K562 (cell line): ENCODE measurements around the gene RNASEH1. TPM values are rescaled to one million over a fixed set of nuclear protein-coding genes. Genes with fewer than 3 reads are reported as not detected.

Experiments used
- CEBPB ChIP-seq: fragments of 450-650 bp; IDR thresholded peaks from 2 replicates; pipeline ENCODE4 v1.6.1; 2016; ENCODE audit warnings: missing genetic modification characterization, missing compliant biosample characterization
- CTCF ChIP-seq, 3 experiments: IDR thresholded peaks in 2 of 3; conservative IDR thresholded peaks in 1 of 3; 2 replicates each; pipeline ENCODE4 v1.5.1; 2011 to 2012; ENCODE audit warnings: low read length in 3 of 3, mild to moderate bottlenecking in 3 of 3, control low read depth in 2 of 3, improper control_type of control experiment in 1 of 3, inconsistent platforms in 1 of 3, low read depth in 1 of 3, mixed read lengths in 1 of 3, moderate library complexity in 1 of 3; ENCODE audit not compliant: insufficient read depth in 2 of 3
- CXXC5 ChIP-seq: fragments of 250-450 bp; sonication (Bioruptor Pico); IDR thresholded peaks from 2 replicates; pipeline ENCODE4 v1.8.0; 2022; ENCODE audit warnings: inconsistent platforms, mild to moderate bottlenecking, moderate library complexity
- NFATC3 ChIP-seq: fragments of 450-650 bp; IDR thresholded peaks from 2 replicates; pipeline ENCODE4 v1.6.1; 2017; ENCODE audit warnings: mild to moderate bottlenecking
- TEAD4 ChIP-seq, 2 experiments: sonication (generic) in 1 of 2; formaldehyde crosslinking in 1 of 2; IDR thresholded peaks; 2 replicates each; pipeline versions ENCODE4 v1.6.1 to v1.8.0; 2012 to 2022; ENCODE audit warnings: borderline replicate concordance in 1 of 2, inconsistent platforms in 1 of 2, low read length in 1 of 2, mild to moderate bottlenecking in 1 of 2, missing genetic modification reagents in 1 of 2
- ZNF766 ChIP-seq: fragments of 200-800 bp; sonication (Bioruptor generic); conservative IDR thresholded peaks from 2 replicates; pipeline ENCODE4 v1.6.1; 2016; ENCODE audit warnings: missing genetic modification characterization, missing compliant biosample characterization
- polyA plus RNA-seq, 8 experiments: library from polyadenylated mRNA; depleted of rRNA in 4 of 8; stranded (reverse) in 5 of 8; unstranded in 3 of 8; fragments of >200 nt; fragmentation: Nextera tagmentation in 2 of 8; fragmentation: Illumina TruSeq in 1 of 8; extraction: Ambion mirVana in 2 of 8; extraction: Trizol in 1 of 8; gene quantifications; 2 replicates each; pipeline versions ENCODE4 v1.2.1 to v1.2.3, GENCODE V29; 2011 to 2014; ENCODE audit warnings: inconsistent platforms in 1 of 8, missing spikeins in 1 of 8
- total RNA-seq, 7 experiments: library from RNA; depleted of rRNA in 6 of 7; stranded (reverse); fragments of >200 nt in 6 of 7; fragmentation: Illumina TruSeq in 2 of 7; extraction: Trizol in 2 of 7; gene quantifications; 2 replicates each; pipeline versions ENCODE4 v1.2.1 to v1.2.3, GENCODE V29; 2011 to 2021; ENCODE audit warnings: low replicate concordance in 1 of 7
- TF ChIP-seq, protein P1 (sequence below): IDR thresholded peaks from 2 replicates; pipeline ENCODE4 v1.6.1; 2014; ENCODE audit warnings: antibody characterized with exemption

Gene RNASEH1
- total and polyA plus RNA-seq, 9 of the 15 experiments (the other 6 are each of a cell fraction or from before 2014, with no cell fraction given) = 25.7 to 47.5 (median 42.8) TPM

GRCh38 chr2:3535794-3536681, 22.1 kb downstream of the RNASEH1 start (continued):
- no peak for TF ChIP-seq CEBPB (tag)
- peak; percentile 18; the same call in 1 of the 2 replicates for TF ChIP-seq TEAD4 (IDR thresholded peaks at IDR 0.05; ENCODE audit: low read length)
- no peak for TF ChIP-seq TEAD4 (CRISPR knock-in tag; IDR thresholded peaks at IDR 0.05; ENCODE audit: borderline replicate concordance)
- peak; percentile 18 to 45 (median 38); a peak in 3 of 6 replicates for TF ChIP-seq CTCF (IDR thresholded peaks at IDR 0.05 in 2 of 3, conservative IDR thresholded peaks at IDR 0.05 in 1 of 3; ENCODE audit: insufficient read depth in 2 of 3, low read depth in 1 of 3, low read length in 3 of 3)
- peak; percentile 21; the same call in 1 of the 2 replicates for TF ChIP-seq CXXC5 (CRISPR knock-in tag)
- 0 out of 2 replicates have a peak, but pooled peaks have one; percentile 21 for TF ChIP-seq ZNF766
- TF ChIP-seq, protein P1, sequence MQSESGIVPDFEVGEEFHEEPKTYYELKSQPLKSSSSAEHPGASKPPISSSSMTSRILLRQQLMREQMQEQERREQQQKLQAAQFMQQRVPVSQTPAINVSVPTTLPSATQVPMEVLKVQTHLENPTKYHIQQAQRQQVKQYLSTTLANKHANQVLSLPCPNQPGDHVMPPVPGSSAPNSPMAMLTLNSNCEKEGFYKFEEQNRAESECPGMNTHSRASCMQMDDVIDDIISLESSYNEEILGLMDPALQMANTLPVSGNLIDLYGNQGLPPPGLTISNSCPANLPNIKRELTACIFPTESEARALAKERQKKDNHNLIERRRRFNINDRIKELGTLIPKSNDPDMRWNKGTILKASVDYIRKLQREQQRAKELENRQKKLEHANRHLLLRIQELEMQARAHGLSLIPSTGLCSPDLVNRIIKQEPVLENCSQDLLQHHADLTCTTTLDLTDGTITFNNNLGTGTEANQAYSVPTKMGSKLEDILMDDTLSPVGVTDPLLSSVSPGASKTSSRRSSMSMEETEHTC = peak; percentile 31; the same call in 1 of the 2 replicates
- TF ChIP-seq NFATC3 = no peak
